ENCODE data around the gene UNC45B. TPM values are rescaled to one million over a fixed set of nuclear protein-coding genes. Genes with fewer than 3 reads are reported as not detected.
"Not testable (repeated sequence)": the region's sequence is repeated elsewhere in the genome, so short reads cannot be mapped to it uniquely, and the experiment has no call there.

UNC45B gene
- polyA plus RNA-seq, 3 donors = 0.09 to 0.23 (median 0.16) TPM

DNA sequence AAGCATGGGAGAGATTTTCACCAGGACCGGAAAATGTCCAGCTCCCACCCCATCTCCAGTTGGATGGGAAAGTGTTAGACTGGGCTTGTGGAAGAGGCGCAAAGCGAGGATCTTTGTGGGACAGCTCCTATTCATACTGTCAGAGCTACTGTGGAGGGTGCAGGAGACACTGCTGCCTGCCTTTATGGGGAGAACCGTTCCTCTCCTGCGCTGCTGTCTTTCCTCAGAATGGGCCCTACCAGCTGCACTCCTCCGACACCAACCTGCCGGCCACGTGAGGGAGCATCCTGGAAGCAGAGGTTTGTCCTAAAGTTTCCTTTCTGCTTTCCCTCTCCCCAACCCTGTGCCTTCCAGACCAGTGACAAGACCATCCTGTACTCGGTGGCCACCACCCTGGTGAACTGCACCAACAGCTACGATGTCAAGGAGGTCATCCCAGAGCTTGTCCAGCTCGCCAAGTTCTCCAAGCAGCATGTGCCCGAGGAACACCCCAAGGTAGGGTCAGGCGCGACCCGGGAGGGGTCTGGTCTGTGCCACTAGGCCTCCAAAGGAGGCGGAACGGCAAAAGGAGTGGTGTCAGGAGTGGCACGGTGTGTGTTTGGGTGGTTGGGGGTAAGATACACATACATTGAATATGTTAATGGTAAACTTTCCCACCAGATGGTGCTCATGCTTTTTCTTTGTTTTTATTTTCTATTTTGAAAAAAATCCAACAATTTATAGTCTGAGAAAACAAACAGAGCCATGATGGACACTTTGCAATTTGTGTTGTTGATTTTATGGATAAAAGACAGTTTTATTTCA is 23.6 kb downstream of the UNC45B start:
- DNase-seq = peak; percentile 8

DNA sequence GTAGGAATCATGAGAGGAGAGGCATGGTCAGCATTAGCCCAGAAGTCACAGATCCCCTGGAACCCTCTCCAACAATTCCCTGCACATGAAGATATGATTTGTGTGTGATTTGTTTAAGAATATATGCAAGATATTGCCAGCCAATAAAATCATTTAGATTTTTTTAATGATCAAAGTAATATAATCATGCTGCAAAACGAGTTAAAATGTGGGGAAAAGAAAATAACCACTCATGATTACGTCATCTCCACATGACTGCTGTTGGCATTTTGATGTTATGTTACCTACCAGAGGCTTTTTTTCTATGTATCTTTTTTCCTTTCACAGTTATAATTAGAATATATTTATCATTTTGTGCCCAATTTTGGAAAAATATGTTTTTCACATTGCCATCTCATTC is 24.2 kb downstream of the UNC45B start:
- no peak for DNase-seq

DNA sequence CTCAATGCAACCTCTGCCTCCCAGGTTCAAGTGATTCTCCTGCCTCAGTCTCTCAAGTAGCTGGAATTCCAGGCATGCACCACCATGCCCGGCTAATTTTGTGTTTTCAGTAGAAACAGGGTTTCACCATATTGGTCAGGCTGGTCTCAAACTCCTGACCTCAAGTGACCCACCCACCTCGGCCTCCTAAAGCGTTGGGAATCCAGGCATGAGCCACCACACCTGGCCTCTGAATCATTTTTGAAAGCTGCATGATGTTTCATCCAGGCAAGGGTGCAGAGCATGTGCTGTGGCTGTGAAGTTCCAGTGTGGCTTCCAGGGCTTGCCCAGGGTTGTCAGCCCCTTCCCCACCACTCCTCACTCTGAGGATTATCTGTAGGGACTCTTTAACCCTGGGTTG is 24.7 kb downstream of the UNC45B start:
- not testable (repeated sequence) for DNase-seq

DNA sequence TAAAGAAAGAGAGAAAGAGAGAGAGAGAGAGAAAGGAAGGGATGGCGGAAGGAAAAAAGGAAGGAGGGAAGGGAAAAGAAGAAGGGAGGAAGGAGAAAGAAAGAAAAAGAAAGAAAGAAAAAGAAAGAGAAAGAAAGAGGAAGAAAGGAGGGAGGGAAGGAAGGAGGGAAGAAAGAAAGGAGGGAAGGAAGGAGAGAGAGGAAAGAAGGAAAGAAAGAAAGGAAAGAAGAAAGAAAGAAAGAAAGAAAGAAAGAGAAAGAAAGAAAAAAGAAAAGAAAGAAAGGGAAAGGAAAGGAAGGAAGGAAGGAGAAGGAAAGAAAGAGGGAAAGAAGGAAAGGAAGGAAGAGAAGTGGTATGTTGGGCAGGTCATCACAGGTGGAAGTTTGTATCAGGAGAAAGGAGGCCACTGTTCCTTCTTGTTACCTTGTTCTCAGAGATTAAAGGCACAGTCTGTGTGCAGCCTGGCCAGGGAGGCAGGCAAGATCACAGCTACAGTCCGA is 27.3 kb downstream of the UNC45B start:
- no peak for DNase-seq

DNA sequence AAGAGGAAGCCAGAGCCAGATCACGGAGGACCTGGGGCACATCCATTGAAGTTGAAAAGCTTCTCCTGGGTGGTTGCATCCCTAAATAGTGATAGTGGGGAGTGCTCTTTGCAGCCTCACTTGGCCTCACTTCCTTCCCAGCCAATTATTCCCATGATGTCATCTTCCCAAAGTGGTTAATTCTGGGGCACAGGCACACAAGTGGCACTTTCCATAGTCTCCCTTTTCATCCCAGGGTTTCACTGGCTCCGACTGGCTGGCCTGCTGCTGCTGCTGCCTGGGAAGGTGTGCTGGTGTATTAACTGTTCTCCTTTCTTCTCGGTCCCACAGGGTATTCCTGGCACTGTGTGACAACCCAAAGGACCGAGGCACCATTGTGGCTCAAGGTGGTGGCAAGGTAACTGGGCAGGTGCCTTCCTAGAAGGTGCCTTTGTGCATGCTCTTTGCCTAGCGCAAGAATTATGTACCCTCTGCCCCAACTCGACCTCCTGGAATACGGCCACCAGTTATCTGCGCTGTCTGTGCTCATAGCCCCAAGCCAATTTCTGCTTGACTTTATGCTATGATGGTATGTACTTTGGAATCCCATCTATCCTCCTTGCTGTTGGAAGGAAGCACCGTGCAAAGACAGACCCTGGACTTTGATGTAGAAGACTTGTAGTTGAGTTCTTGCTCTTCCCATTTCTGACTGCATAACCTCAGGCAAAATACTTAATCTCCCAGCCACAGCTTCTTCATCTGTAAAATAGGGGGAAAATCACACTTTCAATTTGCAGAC is 28.2 kb downstream of the UNC45B start:
- no peak for DNase-seq

DNA sequence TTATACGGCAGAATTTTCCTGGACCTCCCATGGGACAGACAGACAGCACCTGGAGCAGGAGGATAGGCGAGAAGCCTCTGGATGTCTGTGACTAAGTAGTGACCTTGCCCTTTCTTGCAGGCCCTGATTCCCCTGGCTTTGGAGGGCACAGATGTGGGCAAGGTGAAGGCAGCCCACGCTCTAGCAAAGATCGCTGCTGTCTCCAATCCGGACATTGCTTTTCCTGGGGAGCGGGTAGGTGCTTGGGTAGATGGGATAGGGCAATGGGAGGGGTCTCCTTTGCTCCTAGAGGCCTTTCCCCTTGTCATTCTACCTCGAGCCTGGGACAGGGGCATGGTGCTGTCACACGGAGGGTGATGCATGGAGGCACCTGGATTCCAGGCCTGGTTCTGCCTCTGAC is 29.3 kb downstream of the UNC45B start:
- no peak for DNase-seq

DNA sequence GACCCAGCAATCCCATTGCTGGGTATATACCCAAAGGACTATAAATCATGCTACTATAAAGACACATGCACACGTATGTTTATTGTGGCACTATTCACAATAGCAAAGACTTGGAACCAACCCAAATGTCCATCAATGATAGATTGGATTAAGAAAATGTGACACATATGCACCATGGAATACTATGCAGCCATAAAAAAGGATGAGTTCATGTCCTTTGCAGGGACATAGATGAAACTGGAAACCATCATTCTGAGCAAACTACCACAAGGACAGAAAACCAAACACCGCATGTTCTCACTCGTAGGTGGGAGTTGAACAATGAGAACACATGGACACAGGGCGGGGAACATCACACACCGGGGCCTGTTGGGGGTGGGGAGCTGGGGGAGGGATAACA is 31.8 kb downstream of the UNC45B start:
- not testable (repeated sequence) for DNase-seq

DNA sequence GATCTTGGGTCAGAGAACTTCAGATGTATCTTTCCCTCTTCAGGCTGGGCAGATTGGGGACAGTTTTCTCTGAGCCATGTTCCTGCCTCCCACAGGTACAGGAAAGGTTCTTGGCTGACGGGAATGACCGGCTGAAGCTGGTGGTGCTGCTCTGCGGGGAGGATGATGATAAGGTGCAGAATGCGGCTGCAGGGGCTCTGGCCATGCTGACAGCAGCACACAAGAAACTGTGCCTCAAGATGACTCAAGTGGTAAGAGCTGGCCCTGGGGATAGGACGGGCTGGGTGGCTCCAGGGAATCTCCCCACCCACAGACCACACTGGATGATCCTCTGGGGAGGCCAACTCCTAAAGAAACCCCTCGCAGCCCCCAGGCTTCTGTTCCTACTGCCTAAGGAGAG is 35.7 kb downstream of the UNC45B start:
- no peak for DNase-seq

DNA sequence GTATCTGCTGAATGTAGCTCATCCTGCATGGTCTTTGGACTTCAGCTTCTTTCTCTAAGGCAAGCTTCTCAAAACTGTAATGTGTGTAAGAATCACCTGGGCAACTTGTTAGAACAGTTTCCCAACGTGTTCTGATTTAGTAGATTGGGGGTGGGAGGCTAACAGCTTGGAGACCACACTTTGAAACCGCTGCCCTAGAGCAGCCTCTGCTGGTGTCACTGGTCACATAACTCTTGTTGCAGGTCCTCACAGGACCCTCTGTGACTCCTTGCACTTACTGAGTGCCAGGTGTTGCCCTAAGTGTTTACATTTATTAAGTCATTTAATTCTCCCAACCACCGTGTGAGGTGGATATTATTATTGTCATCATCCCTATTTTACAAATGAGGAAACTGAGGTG is 36.7 kb downstream of the UNC45B start:
- no peak for DNase-seq

DNA sequence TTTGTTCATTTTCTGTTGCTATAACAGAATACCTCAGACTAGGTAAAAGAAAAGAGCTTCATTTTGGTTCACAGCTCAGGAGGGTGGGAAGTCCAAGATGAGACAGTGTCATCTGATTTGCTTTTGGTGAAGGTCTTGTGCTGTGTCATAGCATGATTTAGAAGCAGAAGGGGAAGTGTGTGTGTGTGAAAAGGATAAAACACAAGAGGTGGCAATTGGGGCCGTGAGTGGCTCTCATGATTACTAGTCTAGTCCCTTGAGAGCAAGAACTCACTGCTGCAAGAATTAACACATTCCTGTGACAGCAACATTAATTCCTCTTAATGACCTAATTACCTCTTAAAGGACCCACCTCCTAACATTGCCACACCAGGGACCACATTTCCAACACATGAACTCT is 38.2 kb downstream of the UNC45B start:
- DNase-seq = no peak

DNA sequence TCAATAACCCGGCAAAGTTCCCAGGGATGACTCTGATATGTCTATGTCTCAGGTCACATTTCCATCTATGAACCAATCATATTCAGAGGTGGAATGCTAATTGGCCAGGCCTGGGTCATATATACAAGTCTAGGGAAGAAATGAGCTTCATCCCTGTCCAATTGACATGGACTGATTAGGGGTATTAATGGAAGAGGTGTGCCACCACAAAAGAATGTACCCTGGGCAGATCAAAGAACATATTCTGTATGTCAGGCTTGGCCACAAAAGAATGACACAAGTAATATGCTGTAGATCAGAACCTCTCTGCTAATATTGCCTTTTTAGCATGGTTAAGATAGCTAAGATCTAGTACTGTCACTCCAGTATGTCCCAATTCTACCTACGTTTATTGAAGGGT is 39.9 kb downstream of the UNC45B start:
- DNase-seq = no peak

DNA sequence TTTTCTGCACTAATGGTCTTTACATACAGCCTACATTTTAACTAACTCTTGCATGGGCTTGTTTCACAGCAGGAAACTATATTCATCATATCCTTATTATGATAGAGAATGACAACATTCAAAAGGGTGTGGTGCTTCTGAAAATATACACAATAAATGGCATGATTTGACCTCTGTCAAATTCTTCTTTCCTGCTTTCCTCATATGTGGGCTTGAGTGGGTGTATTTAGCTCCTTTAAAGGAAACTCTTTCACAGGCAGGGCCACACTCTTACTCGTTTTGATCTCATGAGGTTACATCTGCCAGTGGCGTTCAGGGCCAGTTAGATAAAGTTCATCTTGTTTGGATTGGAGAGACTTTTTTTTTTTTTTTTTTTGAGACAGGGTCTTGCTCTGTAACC is 40.5 kb downstream of the UNC45B start:
- DNase-seq = no peak

DNA sequence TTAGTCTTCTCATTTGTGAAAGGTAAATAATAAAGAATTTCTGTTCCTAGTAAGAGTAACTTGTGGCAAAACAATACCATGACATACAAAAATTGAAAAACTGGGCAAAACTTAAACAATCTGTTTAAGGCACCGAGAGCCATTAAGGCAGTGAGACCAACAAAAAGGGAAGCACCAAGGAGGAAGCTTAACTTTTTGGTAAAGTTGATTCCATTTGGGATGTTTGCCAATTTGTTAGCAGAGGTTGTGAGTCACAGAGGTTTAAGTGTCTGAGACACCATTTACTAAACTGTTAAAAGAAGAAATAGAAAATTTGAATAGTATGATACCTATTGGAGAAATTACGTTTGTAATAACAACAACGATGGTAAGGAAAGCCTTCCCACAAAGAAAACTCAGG is 41.7 kb downstream of the UNC45B start:
- DNase-seq = no peak

DNA sequence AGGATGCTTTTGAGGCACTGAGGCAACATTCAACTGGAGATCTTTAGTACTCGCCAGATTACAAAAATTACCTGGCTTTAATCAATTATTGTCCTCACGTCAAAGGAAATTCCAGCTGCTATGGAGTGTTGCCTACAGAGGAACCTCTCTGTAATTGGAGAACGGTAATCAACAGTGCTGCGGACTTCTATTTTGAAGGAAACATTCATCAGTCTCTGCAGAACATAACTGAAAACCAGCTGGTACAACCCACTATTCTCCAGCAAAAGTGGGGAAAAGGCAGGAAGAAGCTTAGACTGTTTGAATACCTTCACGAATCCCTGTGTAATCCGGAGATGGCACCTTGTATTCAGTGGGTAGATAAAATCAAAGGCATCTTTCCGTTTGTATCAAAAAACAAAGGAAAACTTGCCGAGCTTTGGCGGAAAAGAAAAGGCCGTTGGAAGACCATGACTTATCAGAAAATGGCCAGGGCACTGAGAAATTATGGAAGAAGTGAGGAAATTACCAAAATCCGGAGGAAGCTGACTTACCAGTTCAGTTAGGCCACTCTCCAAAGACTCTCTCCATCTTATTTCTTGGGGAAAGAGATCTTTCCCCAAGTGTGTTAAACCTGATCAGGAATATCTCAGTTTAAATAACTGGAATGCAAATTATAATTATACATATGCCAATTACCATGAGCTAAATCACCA is 43.5 kb downstream of the UNC45B start:
- no peak for DNase-seq

DNA sequence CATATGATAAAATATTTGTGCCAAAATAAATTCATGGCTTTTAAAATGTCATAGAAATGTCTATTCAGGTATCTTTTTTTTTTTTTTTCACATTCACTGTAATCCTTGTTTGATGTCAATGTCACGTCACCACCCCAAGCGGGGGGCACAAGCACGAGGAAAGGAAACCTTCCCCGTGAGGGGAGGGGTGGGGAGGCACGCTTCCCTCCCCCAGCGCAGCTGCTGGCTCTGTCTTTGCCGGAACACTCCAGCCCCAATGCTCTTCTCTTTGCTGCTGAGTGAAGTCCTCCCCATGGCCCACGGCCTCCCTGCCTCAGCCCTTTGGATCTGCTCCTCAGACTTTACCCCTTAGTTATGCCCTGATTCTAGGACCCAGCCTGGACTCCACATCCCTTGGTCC is 45.1 kb downstream of the UNC45B start:
- no peak for DNase-seq

DNA sequence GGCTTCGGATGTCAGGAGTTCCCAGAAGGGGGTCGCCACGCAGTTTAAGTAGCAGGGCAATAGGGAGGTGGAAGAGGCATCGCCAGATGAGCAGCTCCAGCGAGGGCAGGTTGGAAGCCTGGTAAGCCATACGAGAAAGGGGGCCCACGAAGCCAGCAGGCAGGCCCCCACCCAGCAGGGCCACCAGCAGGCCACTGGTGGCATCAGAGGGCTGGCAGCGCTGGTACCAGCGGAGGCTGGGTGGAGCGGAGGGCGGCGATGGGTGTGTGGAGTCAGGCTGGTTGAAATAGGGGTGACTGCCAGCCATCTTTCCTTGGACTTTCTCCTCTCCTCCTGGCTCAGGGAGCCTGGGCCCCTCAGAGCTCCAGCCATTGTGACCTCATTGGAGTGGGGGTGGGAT is 46.4 kb downstream of the UNC45B start, which contains the start of gene SLC35G3:
SLC35G3 (minus strand) TSS at position 393 of the 400 bp plus-strand sequence; CDS start at position 307, 86 bp downstream.
- DNase-seq = not testable (repeated sequence)

DNA sequence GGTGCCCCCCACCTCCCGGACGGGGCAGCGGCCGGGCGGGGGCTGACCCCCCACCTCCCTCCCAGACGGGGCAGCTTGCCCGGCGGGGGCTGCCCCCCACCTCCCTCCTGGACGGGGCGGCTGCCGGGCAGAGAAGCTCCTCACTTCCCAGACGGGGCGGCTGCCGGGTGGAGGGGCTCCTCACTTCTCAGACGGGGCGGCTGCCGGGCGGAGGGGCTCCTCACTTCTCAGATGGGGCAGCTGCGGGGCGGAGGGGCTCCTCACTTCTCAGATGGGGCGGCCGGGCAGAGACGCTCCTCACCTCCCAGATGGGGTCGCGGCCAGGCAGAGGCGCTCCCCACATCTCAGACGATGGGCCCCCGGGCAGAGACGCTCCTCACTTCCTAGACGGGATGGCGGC is 47.4 kb downstream of the UNC45B start:
- not testable (repeated sequence) for DNase-seq

DNA sequence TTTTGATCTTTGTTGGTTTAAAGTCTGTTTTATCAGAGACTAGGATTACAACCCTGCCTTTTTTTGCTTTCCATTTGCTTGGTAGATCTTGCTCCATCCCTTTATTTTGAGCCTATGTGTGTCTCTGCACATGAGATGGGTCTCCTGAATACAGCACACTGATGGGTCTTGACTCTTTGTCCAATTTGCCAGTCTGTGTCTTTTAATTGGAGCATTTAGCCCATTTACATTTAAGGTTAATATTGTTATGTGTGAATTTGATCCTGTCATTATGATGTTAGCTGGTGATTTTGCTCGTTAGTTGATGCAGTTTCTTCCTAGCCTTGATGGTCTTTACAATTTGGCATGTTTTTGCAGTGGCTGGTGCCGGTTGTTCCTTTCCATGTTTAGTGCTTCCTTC is 55.0 kb downstream of the UNC45B start:
- not testable (repeated sequence) for DNase-seq

DNA sequence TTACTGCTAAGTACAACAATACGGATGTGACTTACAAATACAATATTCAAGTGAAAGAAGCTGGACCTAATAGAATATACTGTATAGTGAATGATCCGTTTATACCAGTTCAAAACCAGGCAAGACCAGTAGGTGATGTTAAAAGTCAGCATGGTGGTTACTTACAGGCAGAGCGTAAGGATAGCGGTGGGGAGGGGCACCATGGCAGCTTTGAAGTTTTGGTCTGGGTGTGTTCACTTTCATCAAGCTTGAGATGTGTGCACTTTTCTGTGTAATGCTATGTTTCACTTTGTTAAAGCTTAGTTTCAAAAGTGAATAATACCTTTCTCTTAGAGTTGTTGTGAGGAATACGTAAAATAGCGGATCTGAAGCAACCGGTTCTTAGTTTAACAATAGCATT is 63.1 kb downstream of the UNC45B start:
- DNase-seq = no peak

DNA sequence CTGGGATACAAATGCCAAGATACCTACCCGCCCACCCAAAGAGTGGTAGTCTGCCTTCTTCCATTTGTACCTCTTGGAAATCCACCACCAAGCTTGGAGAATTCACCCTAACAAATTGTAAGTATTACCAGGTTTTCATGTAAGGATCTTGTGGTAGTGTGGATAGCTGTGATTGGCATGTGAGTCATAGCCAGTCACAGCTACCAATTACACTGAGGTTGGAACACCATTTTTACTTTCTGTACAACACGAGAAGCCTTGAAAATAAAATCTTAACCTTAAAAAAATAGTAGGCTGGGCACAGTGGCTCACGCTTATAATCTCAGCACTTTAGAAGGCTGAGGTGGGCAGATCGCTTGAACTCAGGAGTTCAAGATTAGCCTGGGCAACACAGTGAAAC is 65.1 kb downstream of the UNC45B start:
- DNase-seq = no peak

DNA sequence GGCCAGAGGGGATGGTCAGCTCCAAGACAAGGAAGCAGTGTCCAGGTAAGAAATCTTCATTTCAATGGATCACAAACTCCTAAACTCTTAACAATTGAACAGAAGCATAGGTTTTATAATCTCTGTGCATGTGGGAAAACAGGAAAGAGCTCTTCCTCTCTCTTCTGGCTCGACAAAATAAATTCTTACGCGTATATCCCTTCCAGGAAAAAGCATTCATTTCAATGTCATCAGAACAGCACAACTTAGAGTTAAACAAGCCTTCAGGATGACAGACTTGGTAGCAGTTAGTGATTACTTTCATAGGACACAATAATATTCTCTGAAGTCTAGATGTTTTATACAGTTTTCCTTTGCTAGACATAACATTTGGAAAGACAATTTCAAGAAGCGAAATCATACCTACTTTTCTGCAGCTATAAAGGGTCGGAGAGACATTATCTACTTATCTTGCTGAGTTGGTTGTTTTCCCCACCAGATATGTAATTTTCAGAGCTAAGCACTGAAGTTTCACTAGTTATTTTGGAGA is 65.9 kb downstream of the UNC45B start:
- DNase-seq = no peak

DNA sequence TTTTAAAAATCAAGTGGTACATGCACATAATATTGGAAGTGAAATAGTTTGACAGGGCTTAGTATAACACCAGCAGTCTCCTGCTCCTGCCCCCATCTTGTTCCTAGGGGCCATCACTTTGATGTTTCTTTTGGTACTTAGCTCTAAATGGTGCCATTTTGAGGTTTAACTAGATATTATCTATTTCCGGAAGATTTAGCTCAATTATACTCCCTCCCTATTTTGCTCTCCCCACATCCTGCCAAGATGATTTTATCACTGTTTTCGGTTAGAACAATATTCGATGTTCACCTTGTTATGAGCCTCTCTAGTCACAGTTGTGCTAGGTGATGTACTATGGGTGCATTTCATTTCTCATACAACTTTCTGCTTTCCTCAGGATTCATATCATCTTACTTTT is 66.6 kb downstream of the UNC45B start:
- DNase-seq = no peak

Measured in renal pelvis (tissue), 4 donors.